ENCODE measurements around the gene ALDH1A3. TPM values are rescaled to one million over a fixed set of nuclear protein-coding genes. Genes with fewer than 3 reads are reported as not detected.

Gene ALDH1A3
- total RNA-seq, 1 experiment from 2014 or later: 248 TPM

DNA sequence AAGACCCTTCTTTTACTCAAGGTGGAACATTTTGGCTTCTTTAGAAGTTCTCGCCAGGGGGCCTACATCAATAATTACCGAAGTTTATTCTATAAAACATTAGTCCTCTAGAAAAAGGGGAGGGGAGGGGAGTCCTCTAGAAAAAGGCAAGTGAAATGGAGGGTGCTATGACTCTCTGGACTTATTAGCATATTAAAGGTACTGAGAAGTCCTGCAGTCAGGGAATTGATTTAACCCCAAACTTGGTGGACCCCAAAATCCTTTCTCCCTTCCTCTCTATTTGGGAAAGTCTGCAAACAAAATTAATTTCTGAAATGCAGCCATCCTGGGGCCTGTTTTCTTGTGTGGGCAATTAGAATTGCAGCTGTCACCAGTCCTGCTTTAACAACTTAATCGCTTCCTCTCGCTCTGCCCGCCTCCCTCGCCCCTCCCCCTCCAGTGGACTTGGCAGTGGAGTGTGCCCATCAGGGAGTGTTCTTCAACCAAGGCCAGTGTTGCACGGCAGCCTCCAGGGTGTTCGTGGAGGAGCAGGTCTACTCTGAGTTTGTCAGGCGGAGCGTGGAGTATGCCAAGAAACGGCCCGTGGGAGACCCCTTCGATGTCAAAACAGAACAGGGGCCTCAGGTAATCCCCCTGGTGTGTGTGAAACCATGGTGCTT is 20.6 kb downstream of the ALDH1A3 start:
- Histone ChIP-seq H4K20me1 (ENCODE audit: insufficient read depth) (peaks cover 12% of the 10 kb centered on the region; the same call in 1 of the 2 replicates), H3K79me2 (ENCODE audit: insufficient read depth, low read length) (peaks cover 72% of the 10 kb centered on the region; the same call in 1 of the 2 replicates), H3K27me3 (ENCODE audit: insufficient read depth, low read length) (no peaks in the 10 kb centered on the region), H3K27ac (ENCODE audit: low read depth, low read length) (no peak overlapping the region), H3K4me2 (ENCODE audit: low read length) (no peak overlapping the region), H3K9me3 (ENCODE audit: control insufficient read depth in 1 of 2, insufficient read depth in 1 of 2, low read depth in 1 of 2, low read length in 2 of 2) (no peaks in the 10 kb centered on the region), H2AFZ (ENCODE audit: low read depth, low read length, poor library complexity, severe bottlenecking) (no peak overlapping the region), H3K4me3 (replicated peaks in 1 of 2; ENCODE audit: low read depth in 1 of 2, low read length in 2 of 2) (no peak overlapping the region), H3K4me1 (ENCODE audit: control insufficient read depth in 1 of 2, insufficient read depth in 2 of 2, low read length in 2 of 2) (no peaks in the 10 kb centered on the region), H3K36me3 (ENCODE audit: control insufficient read depth in 1 of 2, insufficient read depth in 2 of 2, low read length in 2 of 2) (peaks cover 32 to 98% of the 10 kb centered on the region in 2 experiments), H3K9ac (ENCODE audit: low read length) (no peak overlapping the region), H3K9me2 (ENCODE audit: insufficient read depth) (no peaks in the 10 kb centered on the region)
- DNase-seq (ENCODE audit: low read depth, low spot score): no peak
- ChIA-PET RAD21 (ENCODE audit: low non-redundant PET in 1 of 2, low total read pairs in 2 of 2, uncharacterized antibody in 2 of 2, unreplicated experiment in 2 of 2) (no interaction called here), CTCF (no interaction called here), POLR2A (no interaction called here)
- intact Hi-C loops (cut with micrococcal nuclease): no loop called here
- TF ChIP-seq ZFX (IDR thresholded peaks at IDR 0.05) (no peak), RAD21 (IDR thresholded peaks at IDR 0.05; ENCODE audit: low read depth) (no peak), SIN3A (IDR thresholded peaks at IDR 0.05; ENCODE audit: low read depth) (no peak), CEBPB (IDR thresholded peaks at IDR 0.05; ENCODE audit: low read depth) (no peak), EZH2 (IDR thresholded peaks at IDR 0.05) (no peak), ZNF274 (IDR thresholded peaks at IDR 0.05; ENCODE audit: low read depth, low read length) (no peak), ELF1 (IDR thresholded peaks at IDR 0.05; ENCODE audit: borderline replicate concordance, low read depth) (no peak), FOSL1 (IDR thresholded peaks at IDR 0.05; ENCODE audit: low read depth) (no peak), POLR2AphosphoS5 (IDR thresholded peaks at IDR 0.05; ENCODE audit: low read depth, low read length) (no peak), TCF7L2 (IDR thresholded peaks at IDR 0.05; ENCODE audit: borderline replicate concordance, extremely low read depth, insufficient read depth, insufficient read length) (no peak), POLR2A (IDR thresholded peaks at IDR 0.05; ENCODE audit: borderline replicate concordance, extremely low read depth, insufficient read depth, insufficient read length) (no peak), SP1 (IDR thresholded peaks at IDR 0.05; ENCODE audit: low read depth) (no peak), CBX3 (IDR thresholded peaks at IDR 0.05; ENCODE audit: low read depth) (no peak), SRF (IDR thresholded peaks at IDR 0.05; ENCODE audit: low read depth) (no peak), EGR1 (IDR thresholded peaks at IDR 0.05; ENCODE audit: low read depth) (no peak), EZH2phosphoT487 (IDR thresholded peaks at IDR 0.05; ENCODE audit: borderline replicate concordance) (no peak)
- TF ChIP-seq, protein P1, sequence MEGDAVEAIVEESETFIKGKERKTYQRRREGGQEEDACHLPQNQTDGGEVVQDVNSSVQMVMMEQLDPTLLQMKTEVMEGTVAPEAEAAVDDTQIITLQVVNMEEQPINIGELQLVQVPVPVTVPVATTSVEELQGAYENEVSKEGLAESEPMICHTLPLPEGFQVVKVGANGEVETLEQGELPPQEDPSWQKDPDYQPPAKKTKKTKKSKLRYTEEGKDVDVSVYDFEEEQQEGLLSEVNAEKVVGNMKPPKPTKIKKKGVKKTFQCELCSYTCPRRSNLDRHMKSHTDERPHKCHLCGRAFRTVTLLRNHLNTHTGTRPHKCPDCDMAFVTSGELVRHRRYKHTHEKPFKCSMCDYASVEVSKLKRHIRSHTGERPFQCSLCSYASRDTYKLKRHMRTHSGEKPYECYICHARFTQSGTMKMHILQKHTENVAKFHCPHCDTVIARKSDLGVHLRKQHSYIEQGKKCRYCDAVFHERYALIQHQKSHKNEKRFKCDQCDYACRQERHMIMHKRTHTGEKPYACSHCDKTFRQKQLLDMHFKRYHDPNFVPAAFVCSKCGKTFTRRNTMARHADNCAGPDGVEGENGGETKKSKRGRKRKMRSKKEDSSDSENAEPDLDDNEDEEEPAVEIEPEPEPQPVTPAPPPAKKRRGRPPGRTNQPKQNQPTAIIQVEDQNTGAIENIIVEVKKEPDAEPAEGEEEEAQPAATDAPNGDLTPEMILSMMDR (IDR thresholded peaks at IDR 0.05 in 2 of 3, conservative IDR thresholded peaks at IDR 0.05 in 1 of 3; ENCODE audit: borderline replicate concordance in 1 of 3, insufficient read depth in 1 of 3, low read depth in 2 of 3, low read length in 2 of 3): no peak
- TF ChIP-seq, protein P2, sequence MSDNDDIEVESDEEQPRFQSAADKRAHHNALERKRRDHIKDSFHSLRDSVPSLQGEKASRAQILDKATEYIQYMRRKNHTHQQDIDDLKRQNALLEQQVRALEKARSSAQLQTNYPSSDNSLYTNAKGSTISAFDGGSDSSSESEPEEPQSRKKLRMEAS (IDR thresholded peaks at IDR 0.05): no peak
- TF ChIP-seq, protein P3, sequence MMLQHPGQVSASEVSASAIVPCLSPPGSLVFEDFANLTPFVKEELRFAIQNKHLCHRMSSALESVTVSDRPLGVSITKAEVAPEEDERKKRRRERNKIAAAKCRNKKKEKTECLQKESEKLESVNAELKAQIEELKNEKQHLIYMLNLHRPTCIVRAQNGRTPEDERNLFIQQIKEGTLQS (IDR thresholded peaks at IDR 0.05): no peak
- TF ChIP-seq, protein P4, sequence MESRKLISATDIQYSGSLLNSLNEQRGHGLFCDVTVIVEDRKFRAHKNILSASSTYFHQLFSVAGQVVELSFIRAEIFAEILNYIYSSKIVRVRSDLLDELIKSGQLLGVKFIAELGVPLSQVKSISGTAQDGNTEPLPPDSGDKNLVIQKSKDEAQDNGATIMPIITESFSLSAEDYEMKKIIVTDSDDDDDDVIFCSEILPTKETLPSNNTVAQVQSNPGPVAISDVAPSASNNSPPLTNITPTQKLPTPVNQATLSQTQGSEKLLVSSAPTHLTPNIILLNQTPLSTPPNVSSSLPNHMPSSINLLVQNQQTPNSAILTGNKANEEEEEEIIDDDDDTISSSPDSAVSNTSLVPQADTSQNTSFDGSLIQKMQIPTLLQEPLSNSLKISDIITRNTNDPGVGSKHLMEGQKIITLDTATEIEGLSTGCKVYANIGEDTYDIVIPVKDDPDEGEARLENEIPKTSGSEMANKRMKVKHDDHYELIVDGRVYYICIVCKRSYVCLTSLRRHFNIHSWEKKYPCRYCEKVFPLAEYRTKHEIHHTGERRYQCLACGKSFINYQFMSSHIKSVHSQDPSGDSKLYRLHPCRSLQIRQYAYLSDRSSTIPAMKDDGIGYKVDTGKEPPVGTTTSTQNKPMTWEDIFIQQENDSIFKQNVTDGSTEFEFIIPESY (IDR thresholded peaks at IDR 0.05; ENCODE audit: extremely low read depth, insufficient replicate concordance, low read length): no peak
- no peak for ATAC-seq
- BruUV-seq (replicated peaks): no TSS peak

Measured in HCT116 (cell line).